T-helper 9 cell (primary cell): ENCODE measurements around the gene SUMF1.

ENCODE experiments used
- DNase-seq: peaks from one replicate; pipeline ENCODE4 v3.0.0-alpha.2; 2020

Gene SUMF1

GRCh38 chr3:4411236-4411635, 55.8 kb downstream of the SUMF1 start:
- DNase-seq: no peak

- no peak for DNase-seq
Observed at GRCh38 chr3:4410606-4411005, 56.5 kb downstream of the SUMF1 start.

- DNase-seq: no peak
Observed at GRCh38 chr3:4409971-4410573, 57.0 kb downstream of the SUMF1 start.

- no peak for DNase-seq
Observed at GRCh38 chr3:4409415-4409814, 57.7 kb downstream of the SUMF1 start.

- no peak for DNase-seq
Observed at GRCh38 chr3:4408958-4409357, 58.1 kb downstream of the SUMF1 start.

GRCh38 chr3:4407941-4408340, 59.1 kb downstream of the SUMF1 start:
- DNase-seq: no peak

- DNase-seq: no peak
Observed at GRCh38 chr3:4406746-4407568, 60.1 kb downstream of the SUMF1 start.

GRCh38 chr3:4404881-4405280, 62.2 kb downstream of the SUMF1 start:
- DNase-seq: no peak

GRCh38 chr3:4401441-4401840, 65.6 kb downstream of the SUMF1 start:
- no peak for DNase-seq

- no peak for DNase-seq
Observed at GRCh38 chr3:4399476-4399875, 67.6 kb downstream of the SUMF1 start.

- no peak for DNase-seq
Observed at GRCh38 chr3:4398941-4399245, 68.2 kb downstream of the SUMF1 start.

- DNase-seq: no peak
Observed at GRCh38 chr3:4398120-4398940, 68.7 kb downstream of the SUMF1 start.

GRCh38 chr3:4397466-4397865, 69.6 kb downstream of the SUMF1 start:
- DNase-seq: no peak

GRCh38 chr3:4396542-4396941, 70.5 kb downstream of the SUMF1 start:
- no peak for DNase-seq

- DNase-seq: no peak
Observed at GRCh38 chr3:4396006-4396405, 71.1 kb downstream of the SUMF1 start.

GRCh38 chr3:4395448-4395847, 71.6 kb downstream of the SUMF1 start:
- no peak for DNase-seq

GRCh38 chr3:4394567-4394966, 72.5 kb downstream of the SUMF1 start:
- DNase-seq: no peak

- DNase-seq: no peak
Observed at GRCh38 chr3:4394048-4394447, 73.0 kb downstream of the SUMF1 start.

- no peak for DNase-seq
Observed at GRCh38 chr3:4392992-4393391, 74.1 kb downstream of the SUMF1 start.

- no peak for DNase-seq
Observed at GRCh38 chr3:4387210-4388204, 79.6 kb downstream of the SUMF1 start.

- no peak for DNase-seq
Observed at GRCh38 chr3:4385201-4385600, 81.9 kb downstream of the SUMF1 start.

GRCh38 chr3:4380013-4380412, 87.1 kb downstream of the SUMF1 start:
- no peak for DNase-seq

- DNase-seq: no peak
Observed at GRCh38 chr3:4376499-4376898, 90.6 kb downstream of the SUMF1 start.
